Lower lobe of right lung (tissue), 2 donors: Measurements from ENCODE around the gene ASB10. TPM values are rescaled to one million over a fixed set of nuclear protein-coding genes. Genes with fewer than 3 reads are reported as not detected.

Experiments
- ATAC-seq, 2 donors: fragments of 200-7000 bp; cut with Tn5 transposase; one replicate each; pipeline ENCODE4 v1.9.1; 2020 to 2022; ENCODE audit warnings: mild to moderate bottlenecking in 2 of 2, moderate library complexity in 2 of 2
- DNase-seq: peaks from one replicate; pipeline ENCODE4 v3.0.0-alpha.2; 2020
- H3K27ac ChIP-seq: fragments of 200-600 bp; one replicate; pipeline ENCODE4 v1.8.0; 2022
- H3K27me3 ChIP-seq: fragments of 200-600 bp; one replicate; pipeline ENCODE4 v1.8.0; 2022; ENCODE audit warnings: low read depth
- H3K36me3 ChIP-seq: fragments of 200-600 bp; one replicate; pipeline ENCODE4 v1.8.0; 2022; ENCODE audit warnings: mild to moderate bottlenecking
- H3K4me1 ChIP-seq: fragments of 200-600 bp; one replicate; pipeline ENCODE4 v1.8.0; 2022
- H3K4me3 ChIP-seq: fragments of 200-600 bp; one replicate; pipeline ENCODE4 v1.8.0; 2022; ENCODE audit warnings: mild to moderate bottlenecking
- H3K9me3 ChIP-seq: fragments of 200-600 bp; one replicate; pipeline ENCODE4 v1.8.0; 2022
- CTCF ChIP-seq: fragments of 200-600 bp; IDR thresholded peaks from one replicate; pipeline ENCODE4 v1.8.0; 2022; ENCODE audit warnings: antibody characterized with exemption, mild to moderate bottlenecking
- intact Hi-C: fragments of 100-400 bp; cut with DNase I; formaldehyde crosslinking; loops from one replicate; pipeline ENCODE4 v1.11.0; 2022
- total RNA-seq: library from RNA; stranded (reverse); fragmentation: NEBNext Ultra II Directional; extraction: Animal tissue kit (Norgen Biotek cat#: 25700); gene quantifications from one replicate; pipeline ENCODE4 v1.2.1, GENCODE V29; 2021
- donor health status: DM: no; HTN: yes; CAD: no; lungs with severe emphysema.

The ASB10 gene
- total RNA-seq, 1 donor from 2014 or later: not detected

- DNase-seq (no peak), ATAC-seq (no peak)
- no peak for TF ChIP-seq CTCF
- Histone ChIP-seq H3K36me3 (peaks cover 96% of the 10 kb centered on the region), H3K27me3 (no peaks in the 10 kb centered on the region), H3K4me3 (no peak overlapping the region), H3K9me3 (no peaks in the 10 kb centered on the region), H3K4me1 (no peaks in the 10 kb centered on the region), H3K27ac (no peak overlapping the region)
- intact Hi-C loops: no loop called here
Observed at GRCh38 chr7:151140826-151141225, 46.2 kb downstream of the ASB10 start.

GRCh38 chr7:151139791-151140190 is 47.3 kb downstream of the ASB10 start:
- no peaks in the 10 kb centered on the region for H3K27me3 ChIP-seq
- no peak for TF ChIP-seq CTCF
- peaks cover 100% of the 10 kb centered on the region for H3K36me3 ChIP-seq
- no peak overlapping the region for H3K27ac ChIP-seq
- no peaks in the 10 kb centered on the region for H3K9me3 ChIP-seq
- no peak for ATAC-seq
- DNase-seq: no peak
- no peaks in the 10 kb centered on the region for H3K4me1 ChIP-seq
- intact Hi-C loops: no loop called here
- no peak overlapping the region for H3K4me3 ChIP-seq

- no peak overlapping the region for H3K27ac ChIP-seq
- peaks cover 100% of the 10 kb centered on the region for H3K36me3 ChIP-seq
- TF ChIP-seq CTCF: no peak
- H3K4me1 ChIP-seq: no peaks in the 10 kb centered on the region
- no peak for ATAC-seq
- no peak overlapping the region for H3K4me3 ChIP-seq
- intact Hi-C loops: no loop called here
- no peaks in the 10 kb centered on the region for H3K27me3 ChIP-seq
- DNase-seq: no peak
- H3K9me3 ChIP-seq: no peaks in the 10 kb centered on the region
Observed at GRCh38 chr7:151139071-151139790, 47.8 kb downstream of the ASB10 start.

GRCh38 chr7:151138153-151138851 is 48.7 kb downstream of the ASB10 start:
- Histone ChIP-seq H3K4me3 (no peak overlapping the region), H3K27ac (no peak overlapping the region), H3K27me3 (no peaks in the 10 kb centered on the region), H3K36me3 (peaks cover 100% of the 10 kb centered on the region), H3K9me3 (no peaks in the 10 kb centered on the region), H3K4me1 (no peaks in the 10 kb centered on the region)
- TF ChIP-seq CTCF: no peak
- intact Hi-C loops: no loop called here
- ATAC-seq (no peak), DNase-seq (no peak)

GRCh38 chr7:151137791-151138152 is 49.3 kb downstream of the ASB10 start:
- Histone ChIP-seq H3K4me1 (no peaks in the 10 kb centered on the region), H3K36me3 (peaks cover 100% of the 10 kb centered on the region), H3K27me3 (no peaks in the 10 kb centered on the region), H3K27ac (no peak overlapping the region), H3K4me3 (no peak overlapping the region), H3K9me3 (no peaks in the 10 kb centered on the region)
- intact Hi-C loops: no loop called here
- no peak for TF ChIP-seq CTCF
- ATAC-seq (no peak), DNase-seq (peak; percentile 38)
